Gastroesophageal sphincter (tissue), 3 donors: ENCODE measurements around the gene FAXC.

Experiments used
- EP300 ChIP-seq: sonication (generic); formaldehyde crosslinking; IDR thresholded peaks from one replicate; pipeline ENCODE4 v1.6.1; 2017; ENCODE audit warnings: antibody characterized with exemption, mild to moderate bottlenecking
- POLR2A ChIP-seq, 2 donors: fragments of 450-650 bp; IDR thresholded peaks; one replicate each; pipeline ENCODE4 v1.6.1; 2017; ENCODE audit warnings: antibody characterized with exemption in 2 of 2, mild to moderate bottlenecking in 2 of 2, moderate library complexity in 1 of 2
- POLR2AphosphoS5 ChIP-seq: sonication (generic); formaldehyde crosslinking; IDR thresholded peaks from one replicate; pipeline ENCODE4 v1.6.1; 2017; ENCODE audit warnings: antibody characterized with exemption
- TF ChIP-seq, protein P1 (sequence below), 4 experiments: fragments of 200-600 bp in 2 of 4; fragments of 450-650 bp in 2 of 4; sonication (generic) in 1 of 4; IDR thresholded peaks; one replicate each; pipeline ENCODE4 v1.5.1; 2017 to 2019; ENCODE audit warnings: antibody characterized with exemption in 4 of 4, mild to moderate bottlenecking in 2 of 4, moderate library complexity in 2 of 4

DNA sequence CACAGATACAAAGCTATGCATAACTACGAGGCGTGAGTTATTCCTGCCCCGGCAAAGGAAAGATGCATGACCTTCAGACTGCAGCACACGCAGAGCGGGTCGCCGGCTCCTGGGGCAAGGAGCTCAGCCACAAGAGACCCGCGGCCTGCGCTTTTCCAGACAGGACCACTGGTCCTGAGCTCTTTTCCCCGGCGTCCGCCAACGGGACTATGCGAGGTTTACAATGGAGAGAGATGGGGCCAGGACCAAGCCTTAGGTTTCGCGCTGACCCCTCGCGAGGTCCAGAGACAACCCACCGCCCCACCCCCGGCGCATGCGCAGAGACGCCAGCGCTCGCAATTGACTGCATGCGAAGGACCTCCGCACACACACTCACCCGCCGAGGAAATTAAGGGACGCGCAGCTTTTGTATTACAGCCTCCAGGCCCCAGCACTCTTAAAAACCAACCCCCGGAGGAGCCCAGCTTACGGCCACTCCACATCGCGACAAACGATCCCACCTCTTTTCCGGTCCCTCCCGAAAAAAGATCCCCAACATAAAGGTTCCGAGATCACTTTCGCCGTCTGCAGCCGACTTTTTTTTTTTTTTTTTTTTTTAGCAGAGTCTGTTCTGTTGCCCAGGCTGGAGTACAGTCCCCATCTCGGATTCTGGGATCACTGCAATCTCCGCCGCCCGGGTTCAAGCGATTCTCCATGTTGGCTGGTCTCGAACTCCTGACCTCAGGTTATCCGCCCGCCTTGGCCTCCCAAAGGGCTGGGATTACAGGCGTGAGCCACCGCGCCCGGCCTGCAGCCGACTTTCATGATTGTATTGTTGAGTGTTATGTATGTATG is 44.4 kb upstream of the FAXC start, which contains the start of gene COQ3:
- TF ChIP-seq POLR2A (IDR thresholded peaks at IDR 0.05) (no peak), POLR2AphosphoS5 (peak; percentile 7), EP300 (no peak)
- TF ChIP-seq, protein P1, sequence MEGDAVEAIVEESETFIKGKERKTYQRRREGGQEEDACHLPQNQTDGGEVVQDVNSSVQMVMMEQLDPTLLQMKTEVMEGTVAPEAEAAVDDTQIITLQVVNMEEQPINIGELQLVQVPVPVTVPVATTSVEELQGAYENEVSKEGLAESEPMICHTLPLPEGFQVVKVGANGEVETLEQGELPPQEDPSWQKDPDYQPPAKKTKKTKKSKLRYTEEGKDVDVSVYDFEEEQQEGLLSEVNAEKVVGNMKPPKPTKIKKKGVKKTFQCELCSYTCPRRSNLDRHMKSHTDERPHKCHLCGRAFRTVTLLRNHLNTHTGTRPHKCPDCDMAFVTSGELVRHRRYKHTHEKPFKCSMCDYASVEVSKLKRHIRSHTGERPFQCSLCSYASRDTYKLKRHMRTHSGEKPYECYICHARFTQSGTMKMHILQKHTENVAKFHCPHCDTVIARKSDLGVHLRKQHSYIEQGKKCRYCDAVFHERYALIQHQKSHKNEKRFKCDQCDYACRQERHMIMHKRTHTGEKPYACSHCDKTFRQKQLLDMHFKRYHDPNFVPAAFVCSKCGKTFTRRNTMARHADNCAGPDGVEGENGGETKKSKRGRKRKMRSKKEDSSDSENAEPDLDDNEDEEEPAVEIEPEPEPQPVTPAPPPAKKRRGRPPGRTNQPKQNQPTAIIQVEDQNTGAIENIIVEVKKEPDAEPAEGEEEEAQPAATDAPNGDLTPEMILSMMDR (IDR thresholded peaks at IDR 0.05) = peak in 1 of 4 experiments; percentile 10
